Effector memory CD4-positive, alpha-beta T cell (primary cell): Measurements from ENCODE around the gene CHD6.

Source experiments
- DNase-seq, 3 donors: peaks; one replicate each; pipeline ENCODE4 v3.0.0-alpha.2; 2020
- H3K27ac ChIP-seq: 2 replicates; pipeline ENCODE4 v1.7.0; 2013; ENCODE audit warnings: mild to moderate bottlenecking, low read length, moderate library complexity; ENCODE audit not compliant: insufficient read depth, poor library complexity, severe bottlenecking
- H3K27me3 ChIP-seq: replicated peaks from 2 replicates; pipeline ENCODE4 v1.7.0; 2013; ENCODE audit warnings: mild to moderate bottlenecking, low read length; ENCODE audit not compliant: insufficient read depth, control insufficient read depth, poor library complexity, severe bottlenecking
- H3K36me3 ChIP-seq: 2 replicates; pipeline ENCODE4 v1.7.0; 2013; ENCODE audit warnings: mild to moderate bottlenecking, low read length, moderate library complexity; ENCODE audit not compliant: control insufficient read depth, insufficient read depth
- H3K4me1 ChIP-seq: 2 replicates; pipeline ENCODE4 v1.7.0; 2013; ENCODE audit warnings: low read length, mild to moderate bottlenecking; ENCODE audit not compliant: control insufficient read depth, insufficient read depth, poor library complexity, severe bottlenecking
- H3K4me3 ChIP-seq: 2 replicates; pipeline ENCODE4 v1.7.0; 2013; ENCODE audit warnings: low read length, low read depth, mild to moderate bottlenecking; ENCODE audit not compliant: insufficient read depth, poor library complexity, severe bottlenecking
- H3K9me3 ChIP-seq: 2 replicates; pipeline ENCODE4 v1.7.0; 2013; ENCODE audit warnings: mild to moderate bottlenecking, low read length, moderate library complexity; ENCODE audit not compliant: control insufficient read depth

Gene CHD6

GRCh38 chr20:41645372-41645771 is 27.2 kb upstream of the CHD6 start:
- no peaks in the 10 kb centered on the region for H3K9me3 ChIP-seq
- no peak overlapping the region for H3K4me3 ChIP-seq
- H3K36me3 ChIP-seq: no peaks in the 10 kb centered on the region
- no peak overlapping the region for H3K27ac ChIP-seq
- no peaks in the 10 kb centered on the region for H3K4me1 ChIP-seq
- H3K27me3 ChIP-seq: no peaks in the 10 kb centered on the region
- DNase-seq: no peak

GRCh38 chr20:41643504-41643938 is 25.3 kb upstream of the CHD6 start:
- H3K27ac ChIP-seq: no peak overlapping the region
- no peaks in the 10 kb centered on the region for H3K27me3 ChIP-seq

GRCh38 chr20:41639630-41640029 is 21.5 kb upstream of the CHD6 start:
- no peaks in the 10 kb centered on the region for H3K9me3 ChIP-seq
- no peaks in the 10 kb centered on the region for H3K36me3 ChIP-seq
- H3K27me3 ChIP-seq: no peaks in the 10 kb centered on the region
- H3K27ac ChIP-seq: no peak overlapping the region
- no peak for DNase-seq
- no peak overlapping the region for H3K4me3 ChIP-seq
- no peaks in the 10 kb centered on the region for H3K4me1 ChIP-seq

More at GRCh38 chr20:41643504-41643938, 25.3 kb upstream of the CHD6 start:
- H3K4me3 ChIP-seq: no peak overlapping the region
- DNase-seq: no peak
- no peaks in the 10 kb centered on the region for H3K36me3 ChIP-seq
- H3K4me1 ChIP-seq: no peaks in the 10 kb centered on the region
- H3K9me3 ChIP-seq: no peaks in the 10 kb centered on the region

GRCh38 chr20:41638456-41638855 is 20.3 kb upstream of the CHD6 start:
- DNase-seq: no peak
- Histone ChIP-seq H3K9me3 (no peaks in the 10 kb centered on the region), H3K4me1 (no peaks in the 10 kb centered on the region), H3K36me3 (no peaks in the 10 kb centered on the region), H3K4me3 (no peak overlapping the region), H3K27ac (no peak overlapping the region), H3K27me3 (no peaks in the 10 kb centered on the region)

- Histone ChIP-seq H3K27me3 (no peaks in the 10 kb centered on the region), H3K9me3 (no peaks in the 10 kb centered on the region), H3K36me3 (no peaks in the 10 kb centered on the region), H3K4me3 (no peak overlapping the region), H3K27ac (no peak overlapping the region), H3K4me1 (no peaks in the 10 kb centered on the region)
- no peak for DNase-seq
Measured at GRCh38 chr20:41635158-41635557, 17.0 kb upstream of the CHD6 start.

- no peak for DNase-seq
- Histone ChIP-seq H3K27me3 (no peaks in the 10 kb centered on the region), H3K36me3 (no peaks in the 10 kb centered on the region), H3K4me1 (no peaks in the 10 kb centered on the region), H3K27ac (no peak overlapping the region), H3K4me3 (no peak overlapping the region), H3K9me3 (no peaks in the 10 kb centered on the region)
Measured at GRCh38 chr20:41632896-41633295, 14.7 kb upstream of the CHD6 start.

- no peaks in the 10 kb centered on the region for H3K4me1 ChIP-seq
- no peaks in the 10 kb centered on the region for H3K36me3 ChIP-seq
- H3K27ac ChIP-seq: no peak overlapping the region
- no peaks in the 10 kb centered on the region for H3K27me3 ChIP-seq
- no peak overlapping the region for H3K4me3 ChIP-seq
- H3K9me3 ChIP-seq: no peaks in the 10 kb centered on the region
- DNase-seq: no peak
Measured at GRCh38 chr20:41631826-41632225, 13.6 kb upstream of the CHD6 start.

GRCh38 chr20:41630846-41631245 is 12.7 kb upstream of the CHD6 start:
- no peak for DNase-seq
- Histone ChIP-seq H3K9me3 (no peaks in the 10 kb centered on the region), H3K27ac (no peak overlapping the region), H3K27me3 (no peaks in the 10 kb centered on the region), H3K4me1 (no peaks in the 10 kb centered on the region), H3K4me3 (no peak overlapping the region), H3K36me3 (no peaks in the 10 kb centered on the region)

- Histone ChIP-seq H3K4me3 (no peak overlapping the region), H3K27ac (no peak overlapping the region), H3K27me3 (no peaks in the 10 kb centered on the region), H3K9me3 (no peaks in the 10 kb centered on the region), H3K36me3 (no peaks in the 10 kb centered on the region), H3K4me1 (no peaks in the 10 kb centered on the region)
- DNase-seq: no peak
Measured at GRCh38 chr20:41627611-41628244, 9.6 kb upstream of the CHD6 start.

- H3K36me3 ChIP-seq: no peaks in the 10 kb centered on the region
- H3K27me3 ChIP-seq: no peaks in the 10 kb centered on the region
- no peak for DNase-seq
- H3K4me3 ChIP-seq: no peak overlapping the region
- H3K27ac ChIP-seq: no peak overlapping the region
- H3K4me1 ChIP-seq: no peaks in the 10 kb centered on the region
- H3K9me3 ChIP-seq: no peaks in the 10 kb centered on the region
Measured at GRCh38 chr20:41627001-41627495, 8.9 kb upstream of the CHD6 start.
